HG03108 (cell line): ENCODE measurements around the gene LSAMP.
"Not testable (repeated sequence)": the region's sequence is repeated elsewhere in the genome, so short reads cannot be mapped to it uniquely, and the experiment has no call there.

Source experiments
- ATAC-seq: cut with Tn5 transposase; IDR thresholded peaks from one replicate; pipeline ENCODE4 v1.9.1; 2021; ENCODE audit warnings: moderate library complexity; ENCODE audit not compliant: unreplicated experiment

LSAMP gene

GRCh38 chr3:116247605-116248004, 197.7 kb downstream of the LSAMP start:
- ATAC-seq, result no peak

- no peak for ATAC-seq
These were observed 198.8 kb downstream of the LSAMP start for GRCh38 chr3:116246406-116246980.

GRCh38 chr3:116242825-116243224, 202.5 kb downstream of the LSAMP start:
- ATAC-seq, result no peak

- ATAC-seq, result no peak
These were observed 203.6 kb downstream of the LSAMP start for GRCh38 chr3:116241677-116242076.

GRCh38 chr3:116240261-116240660, 205.0 kb downstream of the LSAMP start:
- no peak for ATAC-seq

- no peak for ATAC-seq
These were observed 206.3 kb downstream of the LSAMP start for GRCh38 chr3:116238846-116239565.

GRCh38 chr3:116233711-116234357, 211.5 kb downstream of the LSAMP start:
- ATAC-seq, result no peak

GRCh38 chr3:116230431-116231020, 214.8 kb downstream of the LSAMP start:
- no peak for ATAC-seq

- ATAC-seq, result no peak
These were observed 219.0 kb downstream of the LSAMP start for GRCh38 chr3:116226266-116226665.

GRCh38 chr3:116216761-116217160, 228.5 kb downstream of the LSAMP start:
- ATAC-seq, result no peak

GRCh38 chr3:116211901-116212300, 233.4 kb downstream of the LSAMP start:
- no peak for ATAC-seq

GRCh38 chr3:116208830-116209229, 236.5 kb downstream of the LSAMP start:
- not testable (repeated sequence) for ATAC-seq

- ATAC-seq, result no peak
These were observed 244.2 kb downstream of the LSAMP start for GRCh38 chr3:116200956-116201690.

- no peak for ATAC-seq
These were observed 246.2 kb downstream of the LSAMP start for GRCh38 chr3:116199063-116199462.

GRCh38 chr3:116198087-116198486, 247.2 kb downstream of the LSAMP start:
- ATAC-seq, result no peak

- no peak for ATAC-seq
These were observed 252.8 kb downstream of the LSAMP start for GRCh38 chr3:116192464-116192863.

- no peak for ATAC-seq
These were observed 253.9 kb downstream of the LSAMP start for GRCh38 chr3:116191409-116191808.

- ATAC-seq, result no peak
These were observed 255.2 kb downstream of the LSAMP start for GRCh38 chr3:116190095-116190494.

GRCh38 chr3:116188231-116188785, 257.0 kb downstream of the LSAMP start:
- no peak for ATAC-seq

GRCh38 chr3:116186049-116186448, 259.2 kb downstream of the LSAMP start:
- ATAC-seq, result no peak

GRCh38 chr3:116181159-116181558, 264.1 kb downstream of the LSAMP start:
- no peak for ATAC-seq
